K562 (cell line): ENCODE results near the gene MRRF. TPM values are rescaled to one million over a fixed set of nuclear protein-coding genes. Genes with fewer than 3 reads are reported as not detected.

Experiments used
- BCLAF1 ChIP-seq, 2 experiments: fragments of 450-650 bp in 1 of 2; IDR thresholded peaks; 2 replicates each; pipeline ENCODE4 v1.6.1; 2011 to 2017; ENCODE audit warnings: low read depth in 2 of 2, antibody characterized with exemption in 1 of 2, borderline replicate concordance in 1 of 2, low read length in 1 of 2, mild to moderate bottlenecking in 1 of 2, mixed read lengths in 1 of 2; ENCODE audit not compliant: control insufficient read depth in 1 of 2
- CHD4 ChIP-seq: fragments of 200-600 bp; sonication (generic); IDR thresholded peaks from 3 replicates; pipeline ENCODE4 v1.6.1; 2012; ENCODE audit warnings: low read depth, mild to moderate bottlenecking, mixed read lengths, low read length, inconsistent platforms; ENCODE audit not compliant: insufficient read depth, insufficient replicate concordance, poor library complexity, severe bottlenecking
- EHMT2 ChIP-seq: fragments of 450-650 bp; IDR thresholded peaks from 2 replicates; pipeline ENCODE4 v1.6.1; 2018; ENCODE audit warnings: antibody characterized with exemption
- FOSL1 ChIP-seq: fragments of 200-800 bp; sonication (Bioruptor generic); conservative IDR thresholded peaks from 2 replicates; pipeline ENCODE4 v1.6.1; 2016; ENCODE audit warnings: missing genetic modification characterization, missing compliant biosample characterization
- FOXP1 ChIP-seq: sonication (generic); formaldehyde crosslinking; IDR thresholded peaks from 2 replicates; pipeline ENCODE4 v1.8.0; 2022; ENCODE audit warnings: mild to moderate bottlenecking, missing genetic modification reagents
- GTF2E2 ChIP-seq: fragments of 200-800 bp; sonication (Bioruptor generic); IDR thresholded peaks from 2 replicates; pipeline ENCODE4 v1.6.1; 2016; ENCODE audit warnings: missing genetic modification characterization, missing compliant biosample characterization
- HDAC1 ChIP-seq, 2 experiments: fragments of 450-650 bp; IDR thresholded peaks; 2 replicates each; pipeline ENCODE4 v1.6.1; 2016 to 2017; ENCODE audit warnings: inconsistent platforms in 1 of 2, mild to moderate bottlenecking in 1 of 2, moderate library complexity in 1 of 2
- PKNOX1 ChIP-seq: fragments of 450-650 bp; IDR thresholded peaks from 2 replicates; pipeline ENCODE4 v1.6.1; 2016
- SAP30 ChIP-seq: fragments of 200-600 bp; sonication (generic); IDR thresholded peaks from 2 replicates; pipeline ENCODE4 v1.6.1; 2012; ENCODE audit warnings: borderline replicate concordance, low read depth, mild to moderate bottlenecking, moderate library complexity, low read length, control low read depth, inconsistent platforms; ENCODE audit not compliant: insufficient read depth, poor library complexity, severe bottlenecking
- SMARCA5 ChIP-seq: fragments of 450-650 bp; IDR thresholded peaks from 2 replicates; pipeline ENCODE4 v1.6.1; 2016
- TBL1XR1 ChIP-seq, 2 experiments: IDR thresholded peaks; 2 replicates each; pipeline ENCODE4 v1.6.1; 2012; ENCODE audit warnings: improper control_type of control experiment in 2 of 2, low read length in 2 of 2, mild to moderate bottlenecking in 1 of 2
- TFAP4 ChIP-seq: sonication (generic); formaldehyde crosslinking; IDR thresholded peaks from 2 replicates; pipeline ENCODE4 v1.8.0; 2022; ENCODE audit warnings: missing genetic modification reagents, mild to moderate bottlenecking, moderate library complexity, borderline replicate concordance
- polyA plus RNA-seq, 8 experiments: library from polyadenylated mRNA; depleted of rRNA in 4 of 8; stranded (reverse) in 5 of 8; unstranded in 3 of 8; fragments of >200 nt; fragmentation: Nextera tagmentation in 2 of 8; fragmentation: Illumina TruSeq in 1 of 8; extraction: Ambion mirVana in 2 of 8; extraction: Trizol in 1 of 8; gene quantifications; 2 replicates each; pipeline versions ENCODE4 v1.2.1 to v1.2.3, GENCODE V29; 2011 to 2014; ENCODE audit warnings: inconsistent platforms in 1 of 8, missing spikeins in 1 of 8
- total RNA-seq, 7 experiments: library from RNA; depleted of rRNA in 6 of 7; stranded (reverse); fragments of >200 nt in 6 of 7; fragmentation: Illumina TruSeq in 2 of 7; extraction: Trizol in 2 of 7; gene quantifications; 2 replicates each; pipeline versions ENCODE4 v1.2.1 to v1.2.3, GENCODE V29; 2011 to 2021; ENCODE audit warnings: low replicate concordance in 1 of 7
- TF ChIP-seq, protein P1 (sequence below): sonication (generic); formaldehyde crosslinking; IDR thresholded peaks from 2 replicates; pipeline ENCODE4 v1.8.0; 2023; ENCODE audit warnings: mild to moderate bottlenecking, missing genetic modification reagents
- TF ChIP-seq, protein P2 (sequence below): fragments of 450-650 bp; formaldehyde crosslinking; IDR thresholded peaks from 2 replicates; pipeline ENCODE4 v1.4.0; 2022; ENCODE audit warnings: missing genetic modification characterization
- TF ChIP-seq, protein P3 (sequence below), 2 experiments: fragments of 200-800 bp in 1 of 2; sonication (Bioruptor generic) in 1 of 2; sonication (generic) in 1 of 2; formaldehyde crosslinking in 1 of 2; IDR thresholded peaks in 1 of 2; conservative IDR thresholded peaks in 1 of 2; 2 replicates each; pipeline versions ENCODE4 v1.5.0 to v1.6.1; 2016 to 2020; ENCODE audit warnings: missing compliant biosample characterization in 1 of 2, missing genetic modification characterization in 1 of 2, missing genetic modification reagents in 1 of 2

MRRF gene
- total and polyA plus RNA-seq, 9 of the 15 experiments (the other 6 are each of a cell fraction or from before 2014, with no cell fraction given): 55.0 to 105 (median 81.2) TPM

- TF ChIP-seq PKNOX1: peak; percentile 47
- TF ChIP-seq FOXP1 (CRISPR knock-in tag): peak; percentile 98
- no peak for TF ChIP-seq SMARCA5
- TF ChIP-seq GTF2E2: peak; percentile 75
- TF ChIP-seq TFAP4 (CRISPR knock-in tag): peak; percentile 99
- TF ChIP-seq TBL1XR1 (IDR thresholded peaks at IDR 0.05; ENCODE audit: low read length in 2 of 2): peak in 1 of 2 experiments; percentile 87; a peak in 2 of 4 replicates
- no peak for TF ChIP-seq EHMT2
- TF ChIP-seq, protein P1, sequence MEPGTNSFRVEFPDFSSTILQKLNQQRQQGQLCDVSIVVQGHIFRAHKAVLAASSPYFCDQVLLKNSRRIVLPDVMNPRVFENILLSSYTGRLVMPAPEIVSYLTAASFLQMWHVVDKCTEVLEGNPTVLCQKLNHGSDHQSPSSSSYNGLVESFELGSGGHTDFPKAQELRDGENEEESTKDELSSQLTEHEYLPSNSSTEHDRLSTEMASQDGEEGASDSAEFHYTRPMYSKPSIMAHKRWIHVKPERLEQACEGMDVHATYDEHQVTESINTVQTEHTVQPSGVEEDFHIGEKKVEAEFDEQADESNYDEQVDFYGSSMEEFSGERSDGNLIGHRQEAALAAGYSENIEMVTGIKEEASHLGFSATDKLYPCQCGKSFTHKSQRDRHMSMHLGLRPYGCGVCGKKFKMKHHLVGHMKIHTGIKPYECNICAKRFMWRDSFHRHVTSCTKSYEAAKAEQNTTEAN (CRISPR knock-in tag): peak; percentile 22; the same call in 1 of the 2 replicates
- TF ChIP-seq BCLAF1 (IDR thresholded peaks at IDR 0.05; ENCODE audit: borderline replicate concordance in 1 of 2, control insufficient read depth in 1 of 2, low read depth in 2 of 2, low read length in 1 of 2): 0 out of 4 replicates have a peak, but pooled peaks of 1 of the 2 experiments have one; percentile 43
- peak; percentile 76 for TF ChIP-seq SAP30
- no peak; the same call in 1 of the 2 replicates for TF ChIP-seq FOSL1
- no peak for TF ChIP-seq CHD4
- TF ChIP-seq HDAC1 (IDR thresholded peaks at IDR 0.05): peak in 1 of 2 experiments; percentile 93; a peak in 2 of 4 replicates
- TF ChIP-seq, protein P2, sequence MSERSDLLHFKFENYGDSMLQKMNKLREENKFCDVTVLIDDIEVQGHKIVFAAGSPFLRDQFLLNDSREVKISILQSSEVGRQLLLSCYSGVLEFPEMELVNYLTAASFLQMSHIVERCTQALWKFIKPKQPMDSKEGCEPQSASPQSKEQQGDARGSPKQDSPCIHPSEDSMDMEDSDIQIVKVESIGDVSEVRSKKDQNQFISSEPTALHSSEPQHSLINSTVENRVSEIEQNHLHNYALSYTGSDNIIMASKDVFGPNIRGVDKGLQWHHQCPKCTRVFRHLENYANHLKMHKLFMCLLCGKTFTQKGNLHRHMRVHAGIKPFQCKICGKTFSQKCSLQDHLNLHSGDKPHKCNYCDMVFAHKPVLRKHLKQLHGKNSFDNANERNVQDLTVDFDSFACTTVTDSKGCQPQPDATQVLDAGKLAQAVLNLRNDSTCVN (CRISPR knock-in tag): no peak
- TF ChIP-seq, protein P3, sequence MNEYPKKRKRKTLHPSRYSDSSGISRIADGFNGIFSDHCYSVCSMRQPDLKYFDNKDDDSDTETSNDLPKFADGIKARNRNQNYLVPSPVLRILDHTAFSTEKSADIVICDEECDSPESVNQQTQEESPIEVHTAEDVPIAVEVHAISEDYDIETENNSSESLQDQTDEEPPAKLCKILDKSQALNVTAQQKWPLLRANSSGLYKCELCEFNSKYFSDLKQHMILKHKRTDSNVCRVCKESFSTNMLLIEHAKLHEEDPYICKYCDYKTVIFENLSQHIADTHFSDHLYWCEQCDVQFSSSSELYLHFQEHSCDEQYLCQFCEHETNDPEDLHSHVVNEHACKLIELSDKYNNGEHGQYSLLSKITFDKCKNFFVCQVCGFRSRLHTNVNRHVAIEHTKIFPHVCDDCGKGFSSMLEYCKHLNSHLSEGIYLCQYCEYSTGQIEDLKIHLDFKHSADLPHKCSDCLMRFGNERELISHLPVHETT (CRISPR knock-in tag; conservative IDR thresholded peaks at IDR 0.05 in 1 of 2, IDR thresholded peaks at IDR 0.05 in 1 of 2): peak in 1 of 2 experiments; percentile 59; a peak in 2 of 4 replicates
Measured at GRCh38 chr9:122264360-122265148, at the start of gene MRRF, which contains the start of gene RBM18 (continued).
